ENCODE results near the gene NT5C1B.

DNA sequence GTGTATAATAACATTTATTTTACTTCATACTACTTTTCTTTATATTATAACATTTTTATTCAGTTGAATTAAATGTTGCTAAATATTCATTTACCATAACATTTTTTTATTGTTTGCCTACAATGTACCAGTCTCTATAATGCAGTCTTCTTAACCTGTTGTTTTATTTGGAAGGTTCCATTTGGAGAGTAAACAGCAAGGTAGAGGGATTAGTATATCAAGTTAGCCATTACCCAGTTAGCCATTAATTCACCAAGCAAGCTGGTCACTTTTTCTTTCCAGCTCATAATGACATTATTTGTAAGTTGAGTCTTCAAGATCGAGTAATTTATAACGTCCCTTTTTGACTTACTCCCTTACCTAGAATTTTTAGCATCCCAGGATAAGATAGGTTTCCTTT is 29.7 kb upstream of the NT5C1B start:
- TF ChIP-seq POLR2A (IDR thresholded peaks at IDR 0.05), result no peak
- TF ChIP-seq, protein P1, sequence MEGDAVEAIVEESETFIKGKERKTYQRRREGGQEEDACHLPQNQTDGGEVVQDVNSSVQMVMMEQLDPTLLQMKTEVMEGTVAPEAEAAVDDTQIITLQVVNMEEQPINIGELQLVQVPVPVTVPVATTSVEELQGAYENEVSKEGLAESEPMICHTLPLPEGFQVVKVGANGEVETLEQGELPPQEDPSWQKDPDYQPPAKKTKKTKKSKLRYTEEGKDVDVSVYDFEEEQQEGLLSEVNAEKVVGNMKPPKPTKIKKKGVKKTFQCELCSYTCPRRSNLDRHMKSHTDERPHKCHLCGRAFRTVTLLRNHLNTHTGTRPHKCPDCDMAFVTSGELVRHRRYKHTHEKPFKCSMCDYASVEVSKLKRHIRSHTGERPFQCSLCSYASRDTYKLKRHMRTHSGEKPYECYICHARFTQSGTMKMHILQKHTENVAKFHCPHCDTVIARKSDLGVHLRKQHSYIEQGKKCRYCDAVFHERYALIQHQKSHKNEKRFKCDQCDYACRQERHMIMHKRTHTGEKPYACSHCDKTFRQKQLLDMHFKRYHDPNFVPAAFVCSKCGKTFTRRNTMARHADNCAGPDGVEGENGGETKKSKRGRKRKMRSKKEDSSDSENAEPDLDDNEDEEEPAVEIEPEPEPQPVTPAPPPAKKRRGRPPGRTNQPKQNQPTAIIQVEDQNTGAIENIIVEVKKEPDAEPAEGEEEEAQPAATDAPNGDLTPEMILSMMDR (IDR thresholded peaks at IDR 0.05), result no peak
